Subcutaneous abdominal adipose tissue (tissue), 5 donors: ENCODE results near the gene ARHGAP29.
"Not testable (repeated sequence)": the region's sequence is repeated elsewhere in the genome, so short reads cannot be mapped to it uniquely, and the experiment has no call there.

Experiments
- H3K27ac ChIP-seq: one replicate; pipeline ENCODE4 v1.7.0; 2013; ENCODE audit warnings: low read depth, mild to moderate bottlenecking, inconsistent platforms, low read length, moderate library complexity
- H3K27me3 ChIP-seq, 5 donors: one replicate each; pipeline ENCODE4 v1.7.0; 2013; ENCODE audit warnings: low read length in 5 of 5, inconsistent platforms in 1 of 5; ENCODE audit not compliant: control insufficient read depth in 5 of 5, insufficient read depth in 4 of 5
- H3K36me3 ChIP-seq, 5 donors: one replicate each; pipeline ENCODE4 v1.7.0; 2013; ENCODE audit warnings: low read length in 5 of 5; ENCODE audit not compliant: control insufficient read depth in 5 of 5, insufficient read depth in 5 of 5
- H3K4me1 ChIP-seq, 5 donors: one replicate each; pipeline ENCODE4 v1.7.0; 2013; ENCODE audit warnings: low read length in 5 of 5, mild to moderate bottlenecking in 3 of 5, moderate library complexity in 1 of 5; ENCODE audit not compliant: control insufficient read depth in 5 of 5, insufficient read depth in 5 of 5
- H3K4me3 ChIP-seq, 5 donors: one replicate each; pipeline ENCODE4 v1.7.0; 2013; ENCODE audit warnings: low read length in 5 of 5, low read depth in 1 of 5
- H3K9ac ChIP-seq, 5 donors: one replicate each; pipeline ENCODE4 v1.7.0; 2013; ENCODE audit warnings: low read length in 5 of 5, mild to moderate bottlenecking in 4 of 5, moderate library complexity in 3 of 5
- H3K9me3 ChIP-seq, 5 donors: one replicate each; pipeline ENCODE4 v1.7.0; 2013; ENCODE audit warnings: low read length in 5 of 5; ENCODE audit not compliant: control insufficient read depth in 5 of 5
- donor health status: healthy.
- donor health status: healthy.
- donor health status: healthy.
- donor health status: healthy.
- donor health status: healthy.

Gene ARHGAP29

GRCh38 chr1:94164121-94164520 lies 73.3 kb downstream of the ARHGAP29 start:
- not testable (repeated sequence) for H3K9ac ChIP-seq, H3K9me3 ChIP-seq, H3K27ac ChIP-seq, H3K4me1 ChIP-seq, H3K36me3 ChIP-seq, H3K27me3 ChIP-seq, H3K4me3 ChIP-seq

DNA sequence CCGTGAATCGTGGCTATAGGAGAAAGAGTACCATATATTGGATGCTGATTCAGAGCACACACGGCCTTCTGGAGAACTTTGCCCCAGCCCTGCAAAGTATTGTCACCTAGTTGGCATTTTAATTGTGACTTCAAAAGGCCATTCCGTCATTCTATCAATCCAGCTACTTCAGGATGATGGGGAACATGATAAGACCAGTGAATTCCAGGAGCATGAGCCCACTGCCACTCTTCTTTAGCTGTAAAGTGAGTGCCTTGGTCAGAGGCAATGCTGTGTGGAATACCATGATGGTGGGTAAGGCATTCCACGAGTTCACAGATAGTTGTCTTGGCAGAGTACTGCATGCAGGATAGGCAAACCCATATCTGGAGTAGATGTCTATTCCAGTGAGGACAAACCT lies 74.1 kb downstream of the ARHGAP29 start:
- H3K27ac ChIP-seq, H3K27me3 ChIP-seq, H3K9ac ChIP-seq, H3K4me3 ChIP-seq, H3K36me3 ChIP-seq, H3K9me3 ChIP-seq, H3K4me1 ChIP-seq: not testable (repeated sequence)

GRCh38 chr1:94160811-94161210 lies 76.6 kb downstream of the ARHGAP29 start:
- Histone ChIP-seq H3K9ac (no peak overlapping the region), H3K9me3 (peaks cover 0 to 5% (median 0%) of the 10 kb centered on the region in 5 donors), H3K27ac (no peak overlapping the region), H3K36me3 (no peaks in the 10 kb centered on the region), H3K27me3 (no peaks in the 10 kb centered on the region), H3K4me1 (peaks cover 0 to 5% (median 0%) of the 10 kb centered on the region in 5 donors), H3K4me3 (no peak overlapping the region)

- H3K4me3 ChIP-seq = no peak overlapping the region
These were observed 81.2 kb downstream of the ARHGAP29 start for GRCh38 chr1:94156096-94156625.

DNA sequence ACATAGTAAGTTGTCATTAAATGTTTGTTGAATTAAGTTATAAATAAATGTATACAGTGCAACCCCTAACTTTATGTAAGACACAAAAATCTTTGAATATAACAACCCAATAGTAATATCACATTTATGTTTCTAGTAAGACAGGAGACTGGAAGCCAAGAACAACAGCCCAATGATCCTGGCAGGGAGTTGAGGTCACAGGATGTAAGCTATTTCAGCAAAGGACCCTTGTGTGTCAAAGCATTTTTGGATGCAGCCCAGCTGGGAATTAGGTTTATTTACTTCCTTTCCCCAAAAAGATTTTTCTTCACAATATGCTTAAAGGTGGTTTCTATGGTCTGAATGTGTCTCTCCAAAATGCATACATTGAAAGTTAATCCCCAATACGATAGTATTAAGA lies 82.4 kb downstream of the ARHGAP29 start:
- no peak overlapping the region for H3K9ac ChIP-seq
- no peak overlapping the region for H3K4me3 ChIP-seq
- no peaks in the 10 kb centered on the region for H3K27me3 ChIP-seq
- no peak overlapping the region for H3K27ac ChIP-seq
- peaks cover 0 to 4% (median 0%) of the 10 kb centered on the region in 5 donors for H3K9me3 ChIP-seq
- H3K4me1 ChIP-seq = peaks cover 0 to 6% (median 5%) of the 10 kb centered on the region in 5 donors
- no peaks in the 10 kb centered on the region for H3K36me3 ChIP-seq

More at GRCh38 chr1:94156096-94156625, 81.2 kb downstream of the ARHGAP29 start:
- peaks cover 0 to 4% (median 0%) of the 10 kb centered on the region in 5 donors for H3K9me3 ChIP-seq
- no peaks in the 10 kb centered on the region for H3K36me3 ChIP-seq
- no peak overlapping the region for H3K9ac ChIP-seq
- H3K4me1 ChIP-seq = peaks cover 0 to 9% (median 6%) of the 10 kb centered on the region in 5 donors
- H3K27ac ChIP-seq = no peak overlapping the region
- no peaks in the 10 kb centered on the region for H3K27me3 ChIP-seq

- no peaks in the 10 kb centered on the region for H3K27me3 ChIP-seq
- peaks cover 0 to 6% (median 5%) of the 10 kb centered on the region in 5 donors for H3K4me1 ChIP-seq
- no peaks in the 10 kb centered on the region for H3K36me3 ChIP-seq
- H3K27ac ChIP-seq = no peak overlapping the region
- peaks cover 0 to 4% (median 0%) of the 10 kb centered on the region in 5 donors for H3K9me3 ChIP-seq
- H3K4me3 ChIP-seq = no peak overlapping the region
- H3K9ac ChIP-seq = no peak overlapping the region
These were observed 84.3 kb downstream of the ARHGAP29 start for GRCh38 chr1:94153133-94153532.

- H3K27me3 ChIP-seq, H3K27ac ChIP-seq, H3K4me3 ChIP-seq, H3K4me1 ChIP-seq, H3K9ac ChIP-seq, H3K9me3 ChIP-seq, H3K36me3 ChIP-seq: not testable (repeated sequence)
These were observed 88.2 kb downstream of the ARHGAP29 start for GRCh38 chr1:94149166-94149565.

DNA sequence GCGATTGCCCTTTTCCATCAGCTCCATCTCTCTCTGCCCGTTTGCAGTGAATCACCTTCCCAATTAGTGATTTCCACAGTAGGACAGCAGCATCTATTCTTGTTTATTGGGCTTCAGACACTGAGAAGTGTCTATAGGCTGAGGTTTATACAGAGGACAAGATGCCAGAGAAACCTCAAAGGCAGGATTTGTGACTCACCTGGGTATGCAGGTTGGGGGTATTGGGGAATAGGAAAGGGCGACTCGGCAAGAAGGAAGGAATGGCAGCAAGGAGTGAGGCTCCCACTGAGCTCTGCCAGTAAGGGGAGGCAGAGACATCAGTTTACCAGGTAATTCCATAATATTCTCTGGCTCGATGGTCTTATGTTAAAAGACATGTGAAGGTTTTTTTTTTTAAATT lies 91.1 kb downstream of the ARHGAP29 start:
- Histone ChIP-seq H3K4me3 (no peak overlapping the region), H3K27me3 (no peaks in the 10 kb centered on the region), H3K27ac (no peak overlapping the region), H3K9ac (no peak overlapping the region), H3K4me1 (peaks cover 0 to 10% (median 0%) of the 10 kb centered on the region in 5 donors), H3K9me3 (no peaks in the 10 kb centered on the region), H3K36me3 (no peaks in the 10 kb centered on the region)

DNA sequence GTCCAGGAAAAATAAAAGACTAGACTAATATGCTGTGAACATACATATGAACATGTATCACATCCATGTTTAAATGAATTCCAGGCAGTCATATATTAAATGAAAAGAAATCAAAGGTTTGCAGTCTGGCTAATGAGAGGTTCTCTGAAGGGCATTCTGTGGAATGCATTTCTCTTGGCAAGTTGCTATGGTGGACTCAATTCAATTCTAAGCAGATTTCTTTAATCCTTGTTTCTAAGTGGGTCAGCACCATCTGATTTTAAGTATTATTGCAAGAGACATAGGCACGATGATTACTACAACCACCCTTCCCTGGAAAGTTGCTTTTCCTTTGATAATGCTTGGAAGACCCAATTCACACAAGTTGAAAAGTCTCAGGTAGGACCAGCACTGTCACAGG lies 92.5 kb downstream of the ARHGAP29 start:
- Histone ChIP-seq H3K36me3 (no peaks in the 10 kb centered on the region), H3K9me3 (no peaks in the 10 kb centered on the region)

GRCh38 chr1:94143809-94144176 lies 93.6 kb downstream of the ARHGAP29 start:
- H3K4me3 ChIP-seq = no peak overlapping the region
- no peaks in the 10 kb centered on the region for H3K36me3 ChIP-seq
- H3K4me1 ChIP-seq = peaks cover 0 to 10% (median 0%) of the 10 kb centered on the region in 5 donors
- no peak overlapping the region for H3K27ac ChIP-seq
- no peak overlapping the region for H3K9ac ChIP-seq
- H3K27me3 ChIP-seq = no peaks in the 10 kb centered on the region
- H3K9me3 ChIP-seq = no peaks in the 10 kb centered on the region

More for the DNA sequence above, 92.5 kb downstream of the ARHGAP29 start:
- Histone ChIP-seq H3K4me3 (no peak overlapping the region), H3K4me1 (peaks cover 0 to 10% (median 0%) of the 10 kb centered on the region in 5 donors), H3K27me3 (no peaks in the 10 kb centered on the region), H3K9ac (no peak overlapping the region), H3K27ac (no peak overlapping the region)
